ENCODE data around the gene C1orf167.
A peak's percentile ranks its signal among the peaks of the same experiment; 100 is the strongest.

The C1orf167 gene

GRCh38 chr1:11765661-11766428, 3.9 kb downstream of the C1orf167 start:
- DNase-seq = no peak

DNA sequence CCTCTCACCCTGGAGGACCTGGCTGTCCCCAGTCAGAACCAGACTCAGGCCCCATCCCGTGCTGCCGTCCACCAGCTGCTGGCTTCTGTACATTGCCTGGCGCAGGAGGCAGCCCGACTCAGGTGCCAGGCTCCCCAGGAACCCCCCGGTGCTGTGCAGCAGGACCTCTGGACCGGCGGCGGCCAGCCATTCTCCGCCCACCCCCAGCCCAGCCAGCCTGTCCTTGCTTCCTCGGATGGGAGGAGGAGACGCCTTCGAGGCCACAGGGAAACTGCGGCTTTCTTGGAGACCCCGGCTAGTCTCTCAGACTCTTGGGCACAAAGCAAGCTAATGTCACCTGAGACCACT, 4.4 kb downstream of the C1orf167 start:
- no peak for DNase-seq

DNA sequence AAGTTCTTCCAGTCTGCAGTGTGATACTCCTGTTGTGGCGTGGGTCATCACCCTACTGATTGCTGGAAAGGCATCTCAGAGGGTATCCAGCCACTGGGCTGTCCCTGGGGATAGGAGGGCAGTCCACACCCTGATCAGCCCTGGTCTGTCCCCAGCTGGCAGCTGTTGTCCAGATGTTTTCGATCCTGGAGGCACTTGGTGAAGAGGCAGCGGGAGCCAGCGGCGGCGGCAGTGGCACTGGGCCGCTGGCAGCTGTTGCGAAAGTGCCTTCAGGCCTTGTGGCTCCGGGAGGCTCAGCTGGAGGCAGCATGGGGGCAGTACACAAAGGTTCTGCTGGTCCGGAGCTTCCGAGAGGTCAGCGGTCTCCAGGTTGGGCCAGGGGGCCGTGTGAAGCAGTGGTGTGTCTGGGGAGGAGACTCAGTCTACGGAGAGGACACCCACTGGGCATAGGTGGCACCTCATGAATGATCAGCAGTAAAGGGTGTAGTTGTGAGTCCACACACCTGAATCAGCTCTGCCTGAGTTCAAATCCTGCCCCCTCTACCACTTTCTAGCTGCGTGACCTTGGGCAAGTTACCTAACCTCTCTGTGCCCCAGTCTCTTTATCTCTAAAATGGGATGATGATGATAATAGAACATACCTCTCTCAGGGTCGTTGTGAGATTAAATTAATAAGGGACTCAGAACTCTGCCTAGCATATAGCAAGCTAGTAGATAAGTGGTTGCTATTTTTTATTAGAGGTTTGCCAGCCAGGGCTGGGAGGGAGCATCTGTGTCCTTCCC, 6.1 kb downstream of the C1orf167 start:
- no peak for DNase-seq

DNA sequence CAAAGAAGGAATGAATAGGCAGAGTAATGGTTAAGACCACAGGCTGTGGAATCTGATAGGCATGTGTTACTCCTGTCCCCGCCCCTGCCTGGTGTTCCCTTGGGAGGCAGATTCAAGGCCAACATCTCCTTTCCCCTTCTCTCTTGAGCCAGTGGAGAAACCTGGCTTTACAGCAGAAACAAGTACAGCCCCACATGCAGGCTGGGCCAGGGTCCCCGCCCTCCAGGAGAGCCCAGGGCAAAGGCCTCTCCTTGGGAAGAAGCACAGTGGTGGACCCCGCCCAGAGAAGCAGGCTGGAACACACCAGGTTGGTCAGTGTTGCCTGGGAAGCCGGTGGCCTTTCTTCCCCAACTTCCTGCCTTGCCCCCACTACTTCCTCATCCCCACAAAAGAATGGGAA, 6.8 kb downstream of the C1orf167 start:
- no peak for DNase-seq

DNA sequence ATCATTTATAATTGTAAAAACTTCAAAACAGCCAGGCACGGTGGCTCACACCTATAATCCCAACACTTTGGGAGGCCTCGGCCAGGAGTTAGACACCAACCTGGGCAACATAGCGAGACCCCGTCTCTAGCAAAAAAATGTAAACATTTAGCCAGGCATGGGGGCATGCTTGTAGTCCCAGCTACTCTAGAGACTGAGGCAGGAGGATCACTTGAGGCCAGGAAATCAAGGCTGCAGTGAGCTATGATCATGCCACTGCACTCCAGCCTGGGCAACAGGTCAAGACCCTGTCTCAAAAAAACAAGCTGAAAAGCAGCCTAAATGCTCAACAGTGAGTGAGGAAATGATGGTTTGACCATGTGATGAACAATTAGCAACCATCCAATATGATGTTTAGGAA, 7.3 kb downstream of the C1orf167 start:
- DNase-seq = no peak

DNA sequence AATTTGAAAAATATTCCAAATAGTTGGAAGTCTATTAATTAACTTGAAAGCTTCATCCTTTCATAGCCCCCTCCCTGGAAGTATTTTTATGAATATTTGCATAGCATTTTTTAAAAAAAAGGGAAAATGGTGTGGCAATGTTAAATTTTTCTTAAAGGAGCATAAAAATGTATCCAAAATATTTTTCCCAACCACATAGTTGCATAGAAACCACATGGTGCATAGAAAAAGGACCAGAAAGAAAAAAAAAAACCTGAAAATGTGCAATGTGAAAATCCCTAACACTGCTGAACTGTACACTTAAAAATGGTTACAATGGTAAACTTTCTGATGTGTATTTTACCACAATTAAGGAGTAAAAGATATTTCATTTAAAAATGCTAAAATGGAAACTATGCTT, 8.0 kb downstream of the C1orf167 start:
- DNase-seq = no peak

- DNase-seq = no peak
Observed at GRCh38 chr1:11771481-11772043, 9.6 kb downstream of the C1orf167 start.

GRCh38 chr1:11772458-11772857, 10.5 kb downstream of the C1orf167 start:
- no peak for DNase-seq

- DNase-seq = no peak
Observed at GRCh38 chr1:11774753-11775152, 12.8 kb downstream of the C1orf167 start.

DNA sequence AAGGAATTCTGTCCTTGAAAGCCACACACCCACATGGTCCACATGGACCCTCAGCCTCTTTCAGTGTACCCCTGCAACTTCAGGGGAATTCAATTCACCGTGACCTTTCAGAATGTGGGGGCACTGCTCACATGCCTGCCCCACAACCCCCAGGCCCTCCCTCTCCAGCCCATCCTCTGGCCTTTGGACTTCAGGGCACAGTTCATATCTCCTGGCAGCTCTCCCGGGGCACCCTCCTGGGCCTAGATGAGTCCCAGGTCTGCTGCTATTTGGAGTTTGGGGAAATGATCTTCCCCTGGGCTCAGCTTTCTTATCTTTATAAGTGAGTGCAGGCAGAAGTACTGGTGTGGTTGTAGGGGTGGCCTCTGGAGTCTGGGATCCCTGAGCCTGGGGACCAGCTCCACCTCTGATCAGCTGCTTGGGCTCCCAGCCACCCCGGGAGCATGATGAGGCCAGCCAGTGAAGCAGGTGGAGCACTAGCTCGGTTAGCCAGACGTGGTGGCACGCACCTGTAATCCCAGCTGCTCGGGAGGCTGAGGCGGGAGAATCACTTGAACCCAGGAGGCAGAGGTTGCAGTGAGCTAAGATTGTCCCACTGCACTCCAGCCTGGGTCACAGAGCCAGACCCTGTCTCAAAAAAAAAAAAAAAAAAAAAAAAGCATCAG, 15.8 kb downstream of the C1orf167 start:
- no peak for DNase-seq

DNA sequence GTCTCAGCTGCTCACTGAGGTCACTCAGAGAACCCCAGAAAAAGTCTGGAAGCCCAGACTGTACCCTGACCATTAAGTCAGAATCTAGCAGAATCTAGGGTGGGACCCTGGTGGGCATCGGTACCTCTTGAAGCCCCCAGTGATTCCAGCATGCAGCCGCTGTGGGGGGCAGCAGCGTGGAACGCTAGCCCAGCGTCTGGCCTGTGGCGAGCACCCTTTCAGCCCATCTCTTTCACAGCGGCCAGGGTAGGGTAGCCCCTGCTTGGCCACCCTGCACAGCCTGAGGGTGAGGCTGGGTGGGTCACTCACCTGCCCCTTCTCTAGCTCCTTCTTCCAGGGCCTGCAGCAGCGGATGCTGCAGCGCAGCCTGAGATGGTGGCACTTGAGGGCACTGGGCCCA, 16.3 kb downstream of the C1orf167 start:
- no peak for DNase-seq

- no peak for DNase-seq
Observed at GRCh38 chr1:11778844-11779623, 17.0 kb downstream of the C1orf167 start.

DNA sequence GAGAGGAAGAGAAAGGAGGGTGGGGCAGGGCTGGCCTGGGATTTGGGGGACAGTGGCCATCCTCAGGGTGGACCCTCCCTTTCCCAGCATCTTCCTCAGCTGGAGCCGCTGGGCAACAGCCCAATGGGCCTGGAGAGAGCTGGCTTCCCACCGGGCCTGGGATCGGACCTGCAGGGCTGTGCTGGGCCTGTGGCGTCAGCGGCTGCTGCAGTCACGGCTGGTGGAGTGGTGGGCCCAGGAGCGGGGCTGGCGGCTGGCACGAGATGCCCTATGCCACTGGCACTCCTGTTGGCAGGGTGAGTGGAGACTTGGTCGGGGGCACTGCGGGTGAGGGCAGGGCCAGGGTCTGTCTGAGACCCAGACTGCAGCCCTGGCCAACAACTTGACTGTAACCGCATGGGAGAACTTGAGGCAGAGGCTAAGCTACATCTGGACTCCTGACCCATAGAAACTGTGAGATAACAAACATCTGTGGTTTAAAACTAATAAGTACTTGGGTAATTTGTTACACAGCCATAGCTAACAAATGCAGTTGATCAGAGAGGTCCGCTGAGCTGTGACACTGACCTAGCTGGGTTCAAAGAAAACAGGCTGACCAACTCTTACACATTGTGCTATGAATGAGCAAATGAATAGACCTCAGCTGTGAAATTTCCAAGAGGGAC, 17.9 kb downstream of the C1orf167 start:
- no peak for DNase-seq

DNA sequence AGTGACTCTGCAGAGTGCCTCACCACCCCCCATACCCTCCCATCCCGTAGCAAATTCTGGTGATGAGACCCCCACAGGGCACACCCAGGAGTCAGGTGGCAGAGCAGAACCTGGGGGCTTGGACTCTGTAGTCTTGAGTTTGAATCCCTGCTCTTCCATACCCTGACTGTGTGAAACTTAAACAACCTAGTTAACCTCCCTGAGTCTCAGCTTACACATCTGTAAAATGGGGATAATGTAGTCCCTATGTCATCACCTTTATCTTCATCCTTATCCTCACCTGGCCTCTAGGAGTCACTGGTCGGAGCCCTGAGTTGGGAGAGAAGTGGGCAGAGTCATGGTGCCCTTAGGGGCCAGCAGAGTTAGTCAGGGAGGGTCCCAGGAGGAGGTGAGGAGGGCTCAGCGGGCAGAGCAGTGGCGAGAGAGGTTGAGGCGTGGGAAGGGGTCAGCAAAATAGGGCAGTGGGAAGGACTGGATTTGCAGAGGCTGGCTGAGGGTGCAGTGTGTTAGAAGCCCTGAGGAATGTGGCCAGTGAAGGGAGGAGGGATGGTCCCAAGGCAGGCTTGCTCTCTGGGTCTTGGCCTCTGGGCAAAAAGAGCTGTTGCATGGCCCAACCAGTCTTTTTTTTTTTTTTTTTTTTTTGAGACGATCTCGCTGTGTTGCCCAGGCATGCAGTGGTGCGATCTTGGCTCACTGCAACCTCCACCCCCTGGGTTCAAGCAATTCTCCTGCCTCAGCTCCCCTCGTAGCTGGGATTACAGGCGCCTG, 18.6 kb downstream of the C1orf167 start:
- DNase-seq = no peak

DNA sequence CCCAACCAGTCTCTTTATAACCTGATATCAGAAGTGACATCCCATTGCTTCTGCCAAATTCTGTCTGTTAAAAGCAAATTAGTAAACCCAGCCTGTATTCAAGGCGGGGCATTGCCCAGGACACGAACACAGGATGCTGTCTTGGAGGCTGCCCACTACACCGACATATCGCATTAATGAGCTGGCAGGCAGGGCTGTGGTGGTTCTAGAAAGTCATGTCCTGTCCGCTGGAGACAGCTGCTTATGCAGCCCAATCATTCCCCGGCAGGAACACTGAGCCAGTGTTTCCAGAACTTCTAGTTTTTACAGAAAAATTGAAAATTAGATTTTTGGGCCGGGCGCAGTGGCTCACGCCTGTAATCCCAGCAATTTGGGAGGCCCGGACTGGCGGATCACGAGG, 19.3 kb downstream of the C1orf167 start:
- DNase-seq = no peak

GRCh38 chr1:11782127-11782708, 20.2 kb downstream of the C1orf167 start:
- DNase-seq = no peak

- DNase-seq = no peak
Observed at GRCh38 chr1:11783556-11783955, 21.6 kb downstream of the C1orf167 start.

DNA sequence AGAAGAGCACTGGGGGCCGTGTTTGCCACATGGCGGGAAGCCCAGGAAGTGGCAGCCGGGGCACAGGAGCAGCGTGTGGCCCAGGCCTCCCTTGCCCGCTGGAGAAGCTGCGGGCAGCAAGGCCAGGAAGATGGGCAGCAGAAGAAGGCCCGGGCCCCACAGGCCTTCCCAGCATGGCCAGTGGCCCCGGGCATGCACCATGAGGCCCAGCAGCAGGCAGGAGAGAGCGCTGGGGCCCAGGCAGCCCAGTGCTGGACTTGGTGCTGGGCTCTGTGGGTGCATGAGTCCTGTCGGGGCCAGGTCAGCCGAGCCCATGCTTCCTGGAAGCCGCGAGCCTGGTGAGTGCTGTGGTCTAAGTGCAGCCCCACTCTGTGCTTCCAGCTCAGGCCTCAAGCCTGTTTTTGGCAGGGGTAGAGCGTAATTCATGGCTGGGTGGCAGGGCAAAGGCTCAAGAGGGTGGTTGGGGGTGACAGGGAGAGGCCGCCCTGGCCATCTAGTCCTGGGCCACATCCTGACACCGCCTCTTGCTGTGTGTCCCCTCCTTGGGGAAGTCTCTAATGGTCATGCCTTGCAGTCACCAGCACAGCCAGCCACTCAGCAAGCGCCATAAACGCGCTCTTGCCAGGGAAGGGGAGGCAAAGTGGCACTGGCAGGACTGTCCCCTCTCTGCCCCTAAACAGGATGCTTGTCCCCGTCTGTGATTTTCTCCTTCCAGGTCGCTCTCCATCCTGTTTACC, 22.4 kb downstream of the C1orf167 start:
- DNase-seq = no peak

DNA sequence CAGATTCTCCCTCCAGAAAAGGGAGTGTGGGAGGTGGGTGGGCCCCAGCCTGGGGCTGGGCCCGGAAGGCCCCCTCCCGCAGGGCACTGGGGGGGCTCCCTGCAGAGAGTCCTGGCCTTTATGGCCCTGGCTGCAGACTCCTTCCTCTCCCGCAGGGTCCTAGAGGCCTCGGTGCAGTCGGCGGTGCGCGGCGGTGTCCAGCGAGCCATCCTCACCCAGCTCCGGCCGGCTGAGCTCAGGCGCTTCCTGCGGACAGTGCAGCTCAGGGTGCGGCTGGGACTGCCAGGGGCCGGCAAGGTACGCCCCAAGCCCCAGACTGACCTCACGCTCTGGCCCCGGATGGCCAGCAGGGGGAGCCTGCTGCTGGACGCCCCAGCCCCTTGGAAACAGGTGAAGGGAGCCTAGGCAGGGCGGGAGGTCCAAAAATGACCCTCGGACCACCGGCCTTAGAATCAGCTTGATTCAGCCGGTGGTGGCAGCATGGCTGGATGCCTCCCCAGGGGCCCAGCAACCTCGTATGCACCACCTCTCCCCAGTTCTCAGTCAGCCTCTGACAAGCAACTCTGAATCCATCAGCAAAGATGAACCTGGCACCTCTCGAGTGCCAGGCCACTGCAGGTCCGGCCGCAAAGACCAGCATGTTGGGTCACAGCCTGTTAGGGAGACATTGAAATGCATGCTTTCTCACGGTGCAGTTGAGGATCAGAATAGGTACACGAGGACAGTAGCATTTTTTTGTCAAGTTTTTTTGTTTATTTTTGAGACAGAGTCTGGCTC, 23.2 kb downstream of the C1orf167 start:
- peak; percentile 50 for DNase-seq

DNA sequence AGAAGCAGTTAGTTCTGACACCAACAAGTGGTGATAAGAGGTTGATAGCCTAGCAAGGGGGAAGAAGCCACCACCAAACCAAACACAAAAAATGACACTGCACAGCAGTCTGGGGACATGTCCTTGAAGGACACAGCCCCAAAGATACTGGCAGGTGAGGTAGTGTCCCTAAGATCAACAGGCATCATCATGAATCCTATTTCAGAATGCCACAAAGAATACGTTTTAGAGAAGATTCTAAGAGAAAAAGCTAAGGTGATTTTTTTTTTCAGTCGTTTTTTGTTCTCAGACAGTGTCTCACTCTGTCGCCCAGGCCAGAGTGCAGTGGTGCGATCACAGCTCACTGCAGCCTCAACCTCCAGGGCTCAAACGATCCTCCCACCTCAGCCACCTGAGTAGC, 24.2 kb downstream of the C1orf167 start:
- DNase-seq = no peak
